SK-N-SH (cell line): ENCODE data around the gene SMAP1.

Source experiments
- ELF1 ChIP-seq: IDR thresholded peaks from 2 replicates; pipeline ENCODE4 v1.4.0; 2012
- FOXJ3 ChIP-seq: sonication (generic); formaldehyde crosslinking; IDR thresholded peaks from 2 replicates; pipeline ENCODE4 v1.5.1; 2020; ENCODE audit warnings: mild to moderate bottlenecking, missing genetic modification reagents
- JUND ChIP-seq: IDR thresholded peaks from 2 replicates; pipeline ENCODE4 v1.4.0; 2012
- POLR2AphosphoS5 ChIP-seq: IDR thresholded peaks from 2 replicates; pipeline ENCODE4 v1.6.1; 2012; ENCODE audit warnings: low read depth, low read length
- RAD21 ChIP-seq: IDR thresholded peaks from 2 replicates; pipeline ENCODE4 v1.6.1; 2012; ENCODE audit warnings: mild to moderate bottlenecking, low read length
- RCOR1 ChIP-seq: fragments of 150-350 bp; IDR thresholded peaks from 2 replicates; pipeline ENCODE4 v1.6.1; 2017; ENCODE audit warnings: antibody characterized with exemption, low read length
- RFX5 ChIP-seq: IDR thresholded peaks from 2 replicates; pipeline ENCODE4 v1.6.1; 2012; ENCODE audit warnings: mild to moderate bottlenecking, improper control_type of control experiment, low read length
- YY1 ChIP-seq: IDR thresholded peaks from 2 replicates; pipeline ENCODE4 v1.4.0; 2012; ENCODE audit warnings: low read depth, mild to moderate bottlenecking
- TF ChIP-seq, protein P1 (sequence below): fragments of 200-600 bp; sonication (generic); IDR thresholded peaks from 2 replicates; pipeline ENCODE4 v1.6.1; 2017; ENCODE audit warnings: antibody characterized with exemption, mild to moderate bottlenecking, moderate library complexity
- TF ChIP-seq, protein P2 (sequence below): IDR thresholded peaks from 2 replicates; pipeline ENCODE4 v1.4.0; 2012; ENCODE audit warnings: low read depth, borderline replicate concordance
- TF ChIP-seq, protein P3 (sequence below): fragments of 150-350 bp; IDR thresholded peaks from 2 replicates; pipeline ENCODE4 v1.6.1; 2016; ENCODE audit warnings: mild to moderate bottlenecking, low read depth, low read length

DNA sequence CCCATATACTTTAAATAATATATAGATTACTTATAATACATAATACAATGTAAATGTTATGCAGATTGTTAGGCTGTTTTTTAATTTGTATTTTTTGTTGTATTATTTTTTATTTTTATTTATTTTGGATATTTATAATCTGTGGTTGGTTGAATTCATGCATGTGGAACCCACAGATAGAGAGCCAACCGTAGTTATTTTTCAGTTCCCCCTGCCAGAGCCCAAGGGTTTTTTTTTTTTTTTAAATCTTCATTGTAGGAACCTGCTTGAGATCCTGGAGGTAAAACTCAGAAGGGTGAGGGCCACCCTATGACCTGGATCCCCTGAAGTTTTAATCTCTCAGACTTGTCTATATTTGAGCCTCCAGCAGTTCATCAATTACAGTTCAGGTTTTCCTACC is 156.0 kb downstream of the SMAP1 start:
- TF ChIP-seq, protein P1, sequence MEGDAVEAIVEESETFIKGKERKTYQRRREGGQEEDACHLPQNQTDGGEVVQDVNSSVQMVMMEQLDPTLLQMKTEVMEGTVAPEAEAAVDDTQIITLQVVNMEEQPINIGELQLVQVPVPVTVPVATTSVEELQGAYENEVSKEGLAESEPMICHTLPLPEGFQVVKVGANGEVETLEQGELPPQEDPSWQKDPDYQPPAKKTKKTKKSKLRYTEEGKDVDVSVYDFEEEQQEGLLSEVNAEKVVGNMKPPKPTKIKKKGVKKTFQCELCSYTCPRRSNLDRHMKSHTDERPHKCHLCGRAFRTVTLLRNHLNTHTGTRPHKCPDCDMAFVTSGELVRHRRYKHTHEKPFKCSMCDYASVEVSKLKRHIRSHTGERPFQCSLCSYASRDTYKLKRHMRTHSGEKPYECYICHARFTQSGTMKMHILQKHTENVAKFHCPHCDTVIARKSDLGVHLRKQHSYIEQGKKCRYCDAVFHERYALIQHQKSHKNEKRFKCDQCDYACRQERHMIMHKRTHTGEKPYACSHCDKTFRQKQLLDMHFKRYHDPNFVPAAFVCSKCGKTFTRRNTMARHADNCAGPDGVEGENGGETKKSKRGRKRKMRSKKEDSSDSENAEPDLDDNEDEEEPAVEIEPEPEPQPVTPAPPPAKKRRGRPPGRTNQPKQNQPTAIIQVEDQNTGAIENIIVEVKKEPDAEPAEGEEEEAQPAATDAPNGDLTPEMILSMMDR: no peak
- no peak for TF ChIP-seq FOXJ3 (CRISPR knock-in tag)
- TF ChIP-seq, protein P2, sequence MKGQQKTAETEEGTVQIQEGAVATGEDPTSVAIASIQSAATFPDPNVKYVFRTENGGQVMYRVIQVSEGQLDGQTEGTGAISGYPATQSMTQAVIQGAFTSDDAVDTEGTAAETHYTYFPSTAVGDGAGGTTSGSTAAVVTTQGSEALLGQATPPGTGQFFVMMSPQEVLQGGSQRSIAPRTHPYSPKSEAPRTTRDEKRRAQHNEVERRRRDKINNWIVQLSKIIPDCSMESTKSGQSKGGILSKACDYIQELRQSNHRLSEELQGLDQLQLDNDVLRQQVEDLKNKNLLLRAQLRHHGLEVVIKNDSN: no peak
- no peak for TF ChIP-seq POLR2AphosphoS5
- no peak for TF ChIP-seq RFX5
- TF ChIP-seq YY1: no peak
- TF ChIP-seq ELF1: no peak
- TF ChIP-seq, protein P3, sequence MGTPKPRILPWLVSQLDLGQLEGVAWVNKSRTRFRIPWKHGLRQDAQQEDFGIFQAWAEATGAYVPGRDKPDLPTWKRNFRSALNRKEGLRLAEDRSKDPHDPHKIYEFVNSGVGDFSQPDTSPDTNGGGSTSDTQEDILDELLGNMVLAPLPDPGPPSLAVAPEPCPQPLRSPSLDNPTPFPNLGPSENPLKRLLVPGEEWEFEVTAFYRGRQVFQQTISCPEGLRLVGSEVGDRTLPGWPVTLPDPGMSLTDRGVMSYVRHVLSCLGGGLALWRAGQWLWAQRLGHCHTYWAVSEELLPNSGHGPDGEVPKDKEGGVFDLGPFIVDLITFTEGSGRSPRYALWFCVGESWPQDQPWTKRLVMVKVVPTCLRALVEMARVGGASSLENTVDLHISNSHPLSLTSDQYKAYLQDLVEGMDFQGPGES: no peak
- no peak for TF ChIP-seq JUND
- TF ChIP-seq RCOR1: no peak
- no peak for TF ChIP-seq RAD21
